ENCODE data around the gene ZNF883.
"Not testable (repeated sequence)": the region's sequence is repeated elsewhere in the genome, so short reads cannot be mapped to it uniquely, and the experiment has no call there.

ZNF883 gene

GRCh38 chr9:113011911-113012381 is at the start of gene ZNF883:
Gene ZNF883 (minus strand): TSS chr9:113012192.
- DNase-seq = peak; percentile 32

- not testable (repeated sequence) for DNase-seq
These were observed 49.3 kb upstream of the ZNF883 start for GRCh38 chr9:113061072-113061850.

- not testable (repeated sequence) for DNase-seq
These were observed 47.7 kb upstream of the ZNF883 start for GRCh38 chr9:113059581-113060284.

GRCh38 chr9:113057193-113057592 is 45.2 kb upstream of the ZNF883 start:
- peak; percentile 12 for DNase-seq

- peak; percentile 80 for DNase-seq
These were observed 44.5 kb upstream of the ZNF883 start, which contains the start of gene ZFP37 for GRCh38 chr9:113056191-113057106. Gene ZFP37 (minus strand): TSS chr9:113056724. CDS start chr9:113056688, 36 bp downstream.

- DNase-seq = no peak
These were observed 31.1 kb upstream of the ZNF883 start for GRCh38 chr9:113042884-113043657.

GRCh38 chr9:113026200-113026599 is 14.2 kb upstream of the ZNF883 start:
- no peak for DNase-seq

GRCh38 chr9:113018247-113018646 is 6.3 kb upstream of the ZNF883 start:
- no peak for DNase-seq

GRCh38 chr9:113012492-113012891 is 500 bp upstream of the ZNF883 start:
- no peak for DNase-seq

- no peak for DNase-seq
These were observed 6.2 kb downstream of the ZNF883 start for GRCh38 chr9:113005777-113006176.

- DNase-seq = no peak
These were observed 14.6 kb downstream of the ZNF883 start for GRCh38 chr9:112997236-112997941.

GRCh38 chr9:112971415-112971814 is 40.6 kb downstream of the ZNF883 start:
- no peak for DNase-seq

GRCh38 chr9:112970939-112971338 is 41.1 kb downstream of the ZNF883 start:
- DNase-seq = no peak

- no peak for DNase-seq
These were observed 42.3 kb downstream of the ZNF883 start for GRCh38 chr9:112969730-112970129.

GRCh38 chr9:112955550-112955949 is 56.4 kb downstream of the ZNF883 start:
- DNase-seq = no peak

- DNase-seq = no peak
These were observed 66.3 kb downstream of the ZNF883 start for GRCh38 chr9:112945620-112946208.

- no peak for DNase-seq
These were observed 72.6 kb downstream of the ZNF883 start for GRCh38 chr9:112939418-112939817.

GRCh38 chr9:112933696-112934095 is 78.3 kb downstream of the ZNF883 start:
- DNase-seq = no peak

- DNase-seq = peak; percentile 3
These were observed 86.8 kb downstream of the ZNF883 start for GRCh38 chr9:112925058-112925641.

GRCh38 chr9:112921549-112921948 is 90.4 kb downstream of the ZNF883 start:
- no peak for DNase-seq

- no peak for DNase-seq
These were observed 94.0 kb downstream of the ZNF883 start for GRCh38 chr9:112917987-112918362.
